BLaER1 treated with 17β-estradiol and CSF1 and Interleukin-3, amounts not matched to agents 10 nM and 100 nM (cell line): Measurements from ENCODE around the gene WIPF2.
"Not testable (repeated sequence)": the region's sequence is repeated elsewhere in the genome, so short reads cannot be mapped to it uniquely, and the experiment has no call there.

Source experiments
- H3K27ac ChIP-seq, 11 experiments: shearing (Covaris generic); formaldehyde crosslinking; 2 replicates each; pipeline ENCODE4 v1.8.1; 2022
- H3K27me3 ChIP-seq, 11 experiments: shearing (Covaris generic); formaldehyde crosslinking; 2 replicates each; pipeline ENCODE4 v1.8.1; 2022
- H3K36me3 ChIP-seq, 11 experiments: shearing (Covaris generic); formaldehyde crosslinking; 2 replicates each; pipeline ENCODE4 v1.8.1; 2022
- H3K4me1 ChIP-seq, 10 experiments: shearing (Covaris generic); formaldehyde crosslinking; 2 replicates each; pipeline ENCODE4 v1.8.1; 2022
- H3K4me2 ChIP-seq, 11 experiments: shearing (Covaris generic); formaldehyde crosslinking; 2 replicates each; pipeline ENCODE4 v1.8.1; 2022
- H3K4me3 ChIP-seq, 10 experiments: shearing (Covaris generic); formaldehyde crosslinking; 2 replicates each; pipeline ENCODE4 v1.8.1; 2022
- H3K9ac ChIP-seq, 11 experiments: shearing (Covaris generic); formaldehyde crosslinking; 2 replicates each; pipeline ENCODE4 v1.8.1; 2022
- H3K9me3 ChIP-seq, 11 experiments: shearing (Covaris generic); formaldehyde crosslinking; replicated peaks in 1 of 11; 2 replicates each; pipeline ENCODE4 v1.8.1; 2022
- H4K20me1 ChIP-seq, 11 experiments: shearing (Covaris generic); formaldehyde crosslinking; 2 replicates each; pipeline ENCODE4 v1.8.1; 2022
- Cebpa-rat ChIP-seq, 11 experiments: shearing (Covaris generic); IDR thresholded peaks; 2 replicates each; pipeline ENCODE4 v1.8.1; 2022

Gene WIPF2

DNA sequence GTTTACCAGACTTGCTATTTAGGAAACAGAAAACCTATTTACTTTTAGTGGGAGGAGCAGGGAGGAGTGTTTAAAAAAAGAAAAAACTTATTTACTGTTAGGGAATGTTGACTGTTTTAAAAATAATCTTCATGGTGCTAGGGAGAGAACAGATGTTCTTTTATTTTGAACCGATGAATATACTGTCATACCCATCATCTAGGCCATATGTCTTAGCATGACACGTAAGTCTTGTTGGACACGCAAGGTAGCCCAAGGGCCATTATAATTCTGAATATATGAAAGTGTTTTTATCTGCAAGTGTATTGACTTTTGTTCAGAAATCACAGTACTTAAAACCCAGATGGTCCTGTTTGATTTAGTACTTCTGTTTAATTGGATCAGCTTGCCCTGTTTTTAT lies 11.6 kb downstream of the WIPF2 start:
- Histone ChIP-seq H3K4me2 (no peak overlapping the region), H3K9ac (no peak overlapping the region), H3K4me1 (peaks cover 0 to 15% (median 3%) of the 10 kb centered on the region in 10 experiments; a peak in 8 of 20 replicates), H3K27me3 (no peaks in the 10 kb centered on the region), H3K4me3 (no peak overlapping the region), H3K36me3 (peaks cover 57 to 94% (median 69%) of the 10 kb centered on the region in 11 experiments), H4K20me1 (peaks cover 10 to 93% (median 53%) of the 10 kb centered on the region in 11 experiments; a peak in 17 of 22 replicates), H3K27ac (no peak overlapping the region), H3K9me3 (no peaks in the 10 kb centered on the region)
- TF ChIP-seq Cebpa-rat (IDR thresholded peaks at IDR 0.05), result no peak

DNA sequence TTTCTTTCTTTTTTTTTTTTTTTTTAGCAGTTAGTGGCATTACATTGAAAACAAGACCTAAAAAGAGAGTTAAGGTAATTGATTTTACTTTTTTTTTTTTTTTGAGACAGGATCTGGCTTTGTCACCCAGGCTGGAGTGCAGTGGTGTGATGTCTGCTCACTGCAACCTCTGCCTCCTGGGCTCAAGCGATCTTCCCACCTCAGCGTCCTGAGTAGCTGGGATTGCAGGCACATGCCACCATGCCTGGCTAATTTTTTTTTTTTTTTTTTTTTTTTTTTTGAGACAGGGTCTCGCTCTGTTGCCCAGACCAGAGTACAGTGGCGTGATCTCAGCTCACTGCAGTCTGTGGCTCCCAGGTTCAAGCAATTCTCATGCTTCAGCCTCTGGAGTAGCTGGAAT lies 12.8 kb downstream of the WIPF2 start:
- H4K20me1 ChIP-seq, result peaks cover 16 to 93% (median 43%) of the 10 kb centered on the region in 11 experiments; a peak in 18 of 22 replicates
- H3K9ac ChIP-seq, H3K4me2 ChIP-seq, H3K9me3 ChIP-seq, H3K27me3 ChIP-seq, H3K27ac ChIP-seq, H3K4me3 ChIP-seq: not testable (repeated sequence)
- peaks cover 50 to 94% (median 69%) of the 10 kb centered on the region in 11 experiments for H3K36me3 ChIP-seq
- H3K4me1 ChIP-seq, result peaks cover 0 to 15% (median 3%) of the 10 kb centered on the region in 10 experiments; a peak in 8 of 20 replicates

DNA sequence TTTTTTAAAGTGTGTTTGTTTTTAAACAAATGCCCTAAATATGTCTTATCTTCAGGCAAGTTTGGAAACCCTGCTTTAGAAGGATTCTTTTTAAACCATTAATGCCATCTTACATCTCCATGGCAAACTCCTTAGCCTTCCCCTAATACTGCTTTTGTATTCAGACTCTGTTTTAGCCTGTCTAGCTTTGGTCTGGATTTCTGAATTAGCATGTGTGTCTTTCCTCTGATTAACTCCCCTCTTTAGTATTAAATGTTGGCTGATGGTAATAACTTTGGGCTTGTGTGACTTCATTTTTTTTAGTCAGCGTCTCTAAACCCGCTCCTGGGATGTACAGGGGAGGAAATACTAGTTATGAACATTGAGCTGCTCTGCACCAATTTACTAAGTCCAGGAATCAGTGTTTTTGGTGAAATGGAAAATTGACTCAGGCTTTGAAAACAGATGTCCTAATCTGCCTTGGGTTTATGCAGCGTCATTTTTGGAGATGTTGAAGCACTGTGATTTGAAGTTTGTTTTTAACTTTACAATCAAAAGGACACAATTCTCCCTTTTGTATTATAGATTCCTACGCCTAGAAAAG lies 22.2 kb downstream of the WIPF2 start:
- no peak overlapping the region for H3K27ac ChIP-seq
- no peaks in the 10 kb centered on the region for H3K9me3 ChIP-seq
- peaks cover 23 to 98% (median 72%) of the 10 kb centered on the region in 11 experiments; a peak in 20 of 22 replicates for H4K20me1 ChIP-seq
- peak overlapping the region in 2 of 11 experiments; percentile 9 to 38; a peak in 2 of 22 replicates for H3K9ac ChIP-seq
- no peaks in the 10 kb centered on the region for H3K27me3 ChIP-seq
- no peak overlapping the region for H3K4me3 ChIP-seq
- H3K4me1 ChIP-seq, result peaks cover 0 to 7% (median 0%) of the 10 kb centered on the region in 10 experiments; a peak in 1 of 20 replicates
- no peak for TF ChIP-seq Cebpa-rat (IDR thresholded peaks at IDR 0.05)
- H3K4me2 ChIP-seq, result no peak overlapping the region
- peaks cover 8 to 74% (median 29%) of the 10 kb centered on the region in 11 experiments; a peak in 16 of 22 replicates for H3K36me3 ChIP-seq

DNA sequence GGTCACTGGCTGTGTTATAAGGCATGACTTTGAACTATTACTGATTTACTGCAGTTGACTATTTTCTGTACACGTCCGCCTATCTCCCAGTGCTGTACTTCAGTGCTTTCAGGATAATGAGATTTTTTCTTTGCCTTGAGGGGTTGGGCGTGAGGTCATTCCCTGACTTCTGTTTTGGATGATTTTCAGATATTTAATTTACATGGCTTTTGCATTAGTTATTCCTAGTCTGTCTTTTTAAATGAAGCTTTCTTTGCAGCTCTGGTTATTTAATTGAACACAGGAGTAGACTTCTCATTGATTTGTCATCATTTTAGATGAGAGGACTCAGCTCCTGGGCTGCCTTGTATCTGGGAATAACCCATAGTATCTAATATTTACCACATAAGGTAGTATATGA lies 23.7 kb downstream of the WIPF2 start:
- Histone ChIP-seq H4K20me1 (peaks cover 30 to 98% (median 86%) of the 10 kb centered on the region in 11 experiments; a peak in 20 of 22 replicates), H3K9ac (0 out of 22 replicates have a peak overlapping the region, but pooled peaks of 1 of the 11 experiments have one; percentile 15)

DNA sequence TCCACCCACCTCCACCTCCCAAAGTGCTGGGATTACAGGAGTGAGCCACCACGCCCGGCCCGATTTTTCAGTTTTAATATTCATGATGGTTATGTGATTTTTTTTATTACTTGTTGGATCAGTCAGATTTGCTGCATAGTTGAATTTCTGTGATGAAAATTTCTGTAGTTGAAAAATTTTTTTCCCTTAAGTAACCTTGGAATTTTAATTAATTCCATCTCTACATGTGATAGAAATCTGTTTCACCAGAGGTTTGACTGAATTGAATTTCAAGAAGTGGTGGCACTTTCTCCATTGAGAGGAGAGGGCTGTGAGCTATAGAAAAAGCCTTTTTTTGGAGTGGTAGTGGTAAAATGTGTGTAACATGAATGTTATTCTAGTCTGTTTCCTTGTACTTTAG lies 24.7 kb downstream of the WIPF2 start:
- no peak overlapping the region for H3K9ac ChIP-seq
- H3K36me3 ChIP-seq, result peaks cover 5 to 68% (median 22%) of the 10 kb centered on the region in 11 experiments; a peak in 13 of 22 replicates
- no peak for TF ChIP-seq Cebpa-rat (IDR thresholded peaks at IDR 0.05)
- no peaks in the 10 kb centered on the region for H3K27me3 ChIP-seq
- H3K4me3 ChIP-seq, result no peak overlapping the region
- H3K9me3 ChIP-seq, result no peaks in the 10 kb centered on the region
- no peak overlapping the region for H3K4me2 ChIP-seq
- H3K4me1 ChIP-seq, result peaks cover 0 to 14% (median 0%) of the 10 kb centered on the region in 10 experiments; a peak in 6 of 20 replicates
- no peak overlapping the region for H3K27ac ChIP-seq
- peaks cover 30 to 98% (median 93%) of the 10 kb centered on the region in 11 experiments; a peak in 21 of 22 replicates for H4K20me1 ChIP-seq

More for the DNA sequence above, 23.7 kb downstream of the WIPF2 start:
- TF ChIP-seq Cebpa-rat (IDR thresholded peaks at IDR 0.05), result no peak
- Histone ChIP-seq H3K4me1 (peaks cover 0 to 7% (median 0%) of the 10 kb centered on the region in 10 experiments; a peak in 5 of 20 replicates), H3K27me3 (no peaks in the 10 kb centered on the region), H3K9me3 (no peaks in the 10 kb centered on the region), H3K27ac (no peak overlapping the region), H3K36me3 (peaks cover 5 to 68% (median 25%) of the 10 kb centered on the region in 11 experiments; a peak in 13 of 22 replicates), H3K4me2 (no peak overlapping the region), H3K4me3 (no peak overlapping the region)

DNA sequence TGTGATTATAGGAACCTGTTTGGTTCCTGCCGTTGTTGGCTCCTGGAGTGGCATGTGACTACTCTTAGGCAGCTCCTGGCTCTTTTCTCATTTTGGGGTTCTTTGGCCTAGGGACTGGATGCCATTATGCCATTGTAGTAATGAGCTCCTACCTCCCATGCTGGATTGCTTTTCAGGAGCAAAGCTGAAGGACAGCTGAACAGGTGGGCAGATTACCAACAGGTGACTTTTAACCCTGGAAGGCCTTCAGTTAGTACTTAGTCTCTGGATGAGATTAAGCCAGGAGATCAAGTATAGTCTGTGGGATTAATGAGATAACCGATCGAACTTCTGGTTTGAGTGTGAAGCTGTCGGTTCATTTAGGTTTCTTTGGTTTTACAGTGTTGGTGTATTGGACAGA lies 25.2 kb downstream of the WIPF2 start:
- Histone ChIP-seq H3K4me2 (no peak overlapping the region), H3K27ac (no peak overlapping the region), H3K27me3 (no peaks in the 10 kb centered on the region), H4K20me1 (peaks cover 30 to 100% (median 95%) of the 10 kb centered on the region in 11 experiments; a peak in 21 of 22 replicates), H3K4me1 (peaks cover 0 to 15% (median 0%) of the 10 kb centered on the region in 10 experiments; a peak in 6 of 20 replicates), H3K4me3 (no peak overlapping the region), H3K9me3 (no peaks in the 10 kb centered on the region), H3K36me3 (peaks cover 5 to 67% (median 20%) of the 10 kb centered on the region in 11 experiments; a peak in 13 of 22 replicates), H3K9ac (no peak overlapping the region)
- no peak for TF ChIP-seq Cebpa-rat (IDR thresholded peaks at IDR 0.05)

DNA sequence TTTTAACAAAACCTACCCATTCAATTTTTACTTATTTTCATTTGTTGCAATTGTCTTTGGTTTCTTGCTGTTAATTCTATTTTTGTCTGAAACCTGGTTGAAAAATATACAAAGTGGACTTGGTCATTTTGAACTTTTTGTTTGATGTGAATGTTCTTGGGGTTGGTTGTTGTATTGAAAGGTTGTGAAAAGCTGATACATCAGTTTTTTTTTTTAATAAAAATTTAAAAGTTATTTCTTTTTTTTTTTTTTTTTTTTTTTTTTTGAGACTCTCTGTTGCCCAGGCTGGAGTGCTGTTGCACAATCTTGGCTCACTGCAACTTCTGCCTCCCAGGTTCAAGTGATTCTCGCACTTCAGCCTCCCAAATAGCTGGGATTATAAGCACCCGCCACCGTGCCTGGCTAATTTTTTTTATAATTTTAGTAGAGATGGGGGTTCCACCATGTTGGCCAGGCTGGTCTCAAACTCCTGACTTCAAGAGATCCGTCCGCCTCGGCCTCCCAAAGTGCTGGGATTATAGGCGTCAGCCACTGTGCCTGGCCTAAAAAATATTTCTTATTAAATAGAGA lies 28.9 kb downstream of the WIPF2 start:
- H3K4me2 ChIP-seq, result 0 out of 22 replicates have a peak overlapping the region, but pooled peaks of 1 of the 11 experiments have one; percentile 29
- TF ChIP-seq Cebpa-rat (IDR thresholded peaks at IDR 0.05), result no peak
- H3K9me3 ChIP-seq, result no peaks in the 10 kb centered on the region
- peaks cover 0 to 28% (median 0%) of the 10 kb centered on the region in 10 experiments; a peak in 6 of 20 replicates for H3K4me1 ChIP-seq
- peaks cover 21 to 100% (median 86%) of the 10 kb centered on the region in 11 experiments; a peak in 19 of 22 replicates for H4K20me1 ChIP-seq
- H3K36me3 ChIP-seq, result peaks cover 2 to 52% (median 22%) of the 10 kb centered on the region in 11 experiments; a peak in 13 of 22 replicates
- H3K4me3 ChIP-seq, result no peak overlapping the region
- no peak overlapping the region for H3K27ac ChIP-seq
- no peaks in the 10 kb centered on the region for H3K27me3 ChIP-seq
- H3K9ac ChIP-seq, result 0 out of 22 replicates have a peak overlapping the region, but pooled peaks of 2 of the 11 experiments have one; percentile 19 to 26

DNA sequence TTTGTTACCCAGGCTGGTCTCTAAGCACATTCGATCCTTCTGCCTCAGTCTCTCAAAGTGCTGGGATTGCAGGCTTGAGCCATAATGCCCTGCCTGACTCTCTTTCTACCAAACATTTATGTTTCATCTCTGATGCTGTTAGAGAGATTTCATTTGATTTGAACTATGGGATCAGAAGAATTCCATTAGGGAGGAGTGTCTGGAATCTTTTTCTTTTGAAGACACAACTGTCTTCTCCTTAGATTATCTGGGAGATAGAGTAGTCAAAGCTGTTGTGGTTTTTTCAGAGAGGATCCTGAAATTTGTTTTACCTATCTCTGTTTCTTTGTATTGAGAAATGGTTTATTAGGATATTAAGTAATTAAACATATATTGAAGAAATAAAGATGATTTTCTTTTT lies 29.4 kb downstream of the WIPF2 start:
- TF ChIP-seq Cebpa-rat (IDR thresholded peaks at IDR 0.05), result no peak
- H4K20me1 ChIP-seq, result peaks cover 19 to 100% (median 81%) of the 10 kb centered on the region in 11 experiments; a peak in 19 of 22 replicates

DNA sequence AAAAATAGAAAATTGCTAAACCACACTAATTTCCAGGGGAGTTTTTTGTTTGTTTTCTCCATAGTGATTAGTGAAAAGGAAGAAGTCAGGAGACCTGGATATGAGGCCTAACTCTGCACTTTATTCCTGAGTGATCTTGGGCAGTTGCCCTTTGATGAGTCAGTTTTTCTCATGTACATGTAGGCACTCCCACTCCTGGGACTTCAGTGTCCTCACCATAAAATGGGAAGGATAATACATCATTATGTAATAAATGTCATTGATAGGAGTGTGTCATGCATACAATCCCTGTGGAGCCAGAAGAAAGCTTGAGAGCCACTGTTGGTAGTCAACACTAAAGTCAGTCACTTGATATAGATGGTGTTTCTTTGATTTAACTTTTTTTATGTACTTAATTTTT lies 32.5 kb downstream of the WIPF2 start:
- TF ChIP-seq Cebpa-rat (IDR thresholded peaks at IDR 0.05), result no peak
- Histone ChIP-seq H4K20me1 (peaks cover 6 to 98% (median 65%) of the 10 kb centered on the region in 11 experiments; a peak in 18 of 22 replicates), H3K27me3 (no peaks in the 10 kb centered on the region), H3K4me3 (no peak overlapping the region), H3K27ac (no peak overlapping the region), H3K36me3 (peaks cover 5 to 51% (median 18%) of the 10 kb centered on the region in 11 experiments; a peak in 21 of 22 replicates), H3K4me2 (peak overlapping the region in 2 of 11 experiments; percentile 15 to 32; a peak in 1 of 22 replicates), H3K4me1 (peaks cover 0 to 28% (median 0%) of the 10 kb centered on the region in 10 experiments; a peak in 6 of 20 replicates), H3K9ac (0 out of 22 replicates have a peak overlapping the region, but pooled peaks of 1 of the 11 experiments have one; percentile 38), H3K9me3 (no peaks in the 10 kb centered on the region)

More for the DNA sequence above, 29.4 kb downstream of the WIPF2 start:
- 0 out of 22 replicates have a peak overlapping the region, but pooled peaks of 1 of the 11 experiments have one; percentile 26 for H3K9ac ChIP-seq
- H3K27me3 ChIP-seq, result no peaks in the 10 kb centered on the region
- 0 out of 22 replicates have a peak overlapping the region, but pooled peaks of 1 of the 11 experiments have one; percentile 29 for H3K4me2 ChIP-seq
- no peak overlapping the region for H3K27ac ChIP-seq
- H3K4me1 ChIP-seq, result peaks cover 0 to 28% (median 0%) of the 10 kb centered on the region in 10 experiments; a peak in 6 of 20 replicates
- peaks cover 2 to 54% (median 22%) of the 10 kb centered on the region in 11 experiments; a peak in 13 of 22 replicates for H3K36me3 ChIP-seq
- no peaks in the 10 kb centered on the region for H3K9me3 ChIP-seq
- no peak overlapping the region for H3K4me3 ChIP-seq
